ENCODE measurements around the gene FREM1. TPM values are rescaled to one million over a fixed set of nuclear protein-coding genes. Genes with fewer than 3 reads are reported as not detected.

The FREM1 gene
- total RNA-seq, 2 experiments from 2014 or later = not detected

GRCh38 chr9:14812806-14813205 lies 97.4 kb downstream of the FREM1 start:
- Mint-ChIP-seq H3K27me3 (peaks cover 4% of the 10 kb centered on the region), H3K4me1 (no peaks in the 10 kb centered on the region), H3K27ac (no peak overlapping the region), H3K4me3 (no peak overlapping the region), H3K36me3 (no peaks in the 10 kb centered on the region), H3K9me3 (ENCODE audit: low read depth) (no peaks in the 10 kb centered on the region)
- ATAC-seq (no peak), DNase-seq (no peak)
- CTCF ChIA-PET = no interaction called here

GRCh38 chr9:14811844-14812243 lies 98.4 kb downstream of the FREM1 start:
- Mint-ChIP-seq H3K27me3 (peaks cover 4% of the 10 kb centered on the region), H3K4me1 (no peaks in the 10 kb centered on the region), H3K36me3 (no peaks in the 10 kb centered on the region), H3K27ac (no peak overlapping the region), H3K4me3 (no peak overlapping the region), H3K9me3 (ENCODE audit: low read depth) (no peaks in the 10 kb centered on the region)
- ATAC-seq (no peak), DNase-seq (no peak)
- CTCF ChIA-PET = no interaction called here

- CTCF ChIA-PET = no interaction called here
- DNase-seq (no peak), ATAC-seq (no peak)
- no peaks in the 10 kb centered on the region for H3K27me3 Mint-ChIP-seq
- no peak overlapping the region for H3K4me3 Mint-ChIP-seq
- no peaks in the 10 kb centered on the region for H3K36me3 Mint-ChIP-seq
- no peaks in the 10 kb centered on the region for H3K4me1 Mint-ChIP-seq
- H3K27ac Mint-ChIP-seq = no peak overlapping the region
- H3K9me3 Mint-ChIP-seq (ENCODE audit: low read depth) = no peaks in the 10 kb centered on the region
Measured at GRCh38 chr9:14806941-14807520, 103.2 kb downstream of the FREM1 start.

- H3K36me3 Mint-ChIP-seq = no peaks in the 10 kb centered on the region
- no peaks in the 10 kb centered on the region for H3K9me3 Mint-ChIP-seq (ENCODE audit: low read depth)
- no peak overlapping the region for H3K27ac Mint-ChIP-seq
- no peaks in the 10 kb centered on the region for H3K4me1 Mint-ChIP-seq
- DNase-seq = no peak
- no peak for ATAC-seq
- H3K27me3 Mint-ChIP-seq = no peaks in the 10 kb centered on the region
- CTCF ChIA-PET = no interaction called here
- H3K4me3 Mint-ChIP-seq = no peak overlapping the region
Measured at GRCh38 chr9:14799030-14799429, 111.2 kb downstream of the FREM1 start.

- H3K36me3 Mint-ChIP-seq = no peaks in the 10 kb centered on the region
- H3K9me3 Mint-ChIP-seq (ENCODE audit: low read depth) = no peaks in the 10 kb centered on the region
- H3K4me3 Mint-ChIP-seq = no peak overlapping the region
- H3K4me1 Mint-ChIP-seq = no peaks in the 10 kb centered on the region
- ATAC-seq (no peak), DNase-seq (no peak)
- H3K27me3 Mint-ChIP-seq = no peaks in the 10 kb centered on the region
- H3K27ac Mint-ChIP-seq = no peak overlapping the region
- CTCF ChIA-PET = no interaction called here
Measured at GRCh38 chr9:14797435-14797834, 112.8 kb downstream of the FREM1 start.

- Mint-ChIP-seq H3K36me3 (no peaks in the 10 kb centered on the region), H3K4me1 (no peaks in the 10 kb centered on the region), H3K4me3 (no peak overlapping the region), H3K27me3 (no peaks in the 10 kb centered on the region), H3K27ac (no peak overlapping the region), H3K9me3 (ENCODE audit: low read depth) (no peaks in the 10 kb centered on the region)
- DNase-seq = no peak
- ATAC-seq = no peak
- CTCF ChIA-PET = no interaction called here
Measured at GRCh38 chr9:14793389-14793788, 116.8 kb downstream of the FREM1 start.

GRCh38 chr9:14790628-14791027 lies 119.6 kb downstream of the FREM1 start:
- no peak for DNase-seq
- H3K27me3 Mint-ChIP-seq = peaks cover 2% of the 10 kb centered on the region
- CTCF ChIA-PET = no interaction called here

GRCh38 chr9:14788846-14789245 lies 121.4 kb downstream of the FREM1 start:
- Mint-ChIP-seq H3K27me3 (peaks cover 5% of the 10 kb centered on the region), H3K4me3 (no peak overlapping the region)

More at GRCh38 chr9:14790628-14791027, 119.6 kb downstream of the FREM1 start:
- Mint-ChIP-seq H3K27ac (no peak overlapping the region), H3K4me3 (no peak overlapping the region), H3K36me3 (no peaks in the 10 kb centered on the region), H3K9me3 (ENCODE audit: low read depth) (no peaks in the 10 kb centered on the region), H3K4me1 (no peaks in the 10 kb centered on the region)
- no peak for ATAC-seq

GRCh38 chr9:14783358-14783757 lies 126.9 kb downstream of the FREM1 start:
- Mint-ChIP-seq H3K4me1 (no peaks in the 10 kb centered on the region), H3K4me3 (no peak overlapping the region), H3K9me3 (ENCODE audit: low read depth) (no peaks in the 10 kb centered on the region), H3K36me3 (no peaks in the 10 kb centered on the region), H3K27ac (no peak overlapping the region), H3K27me3 (peaks cover 5% of the 10 kb centered on the region)
- CTCF ChIA-PET = no interaction called here
- DNase-seq (no peak), ATAC-seq (no peak)

More at GRCh38 chr9:14788846-14789245, 121.4 kb downstream of the FREM1 start:
- Mint-ChIP-seq H3K9me3 (ENCODE audit: low read depth) (no peaks in the 10 kb centered on the region), H3K36me3 (no peaks in the 10 kb centered on the region), H3K4me1 (no peaks in the 10 kb centered on the region), H3K27ac (no peak overlapping the region)
- ATAC-seq (no peak), DNase-seq (no peak)
- CTCF ChIA-PET = no interaction called here

- H3K4me3 Mint-ChIP-seq = no peak overlapping the region
- ATAC-seq (no peak), DNase-seq (no peak)
- CTCF ChIA-PET = no interaction called here
- H3K9me3 Mint-ChIP-seq (ENCODE audit: low read depth) = no peaks in the 10 kb centered on the region
- no peaks in the 10 kb centered on the region for H3K4me1 Mint-ChIP-seq
- H3K27ac Mint-ChIP-seq = no peak overlapping the region
- no peaks in the 10 kb centered on the region for H3K36me3 Mint-ChIP-seq
- peaks cover 5% of the 10 kb centered on the region for H3K27me3 Mint-ChIP-seq
Measured at GRCh38 chr9:14782286-14783051, 127.8 kb downstream of the FREM1 start.

GRCh38 chr9:14780693-14781092 lies 129.5 kb downstream of the FREM1 start:
- Mint-ChIP-seq H3K4me3 (no peak overlapping the region), H3K36me3 (no peaks in the 10 kb centered on the region), H3K27me3 (peaks cover 4% of the 10 kb centered on the region), H3K27ac (no peak overlapping the region), H3K9me3 (ENCODE audit: low read depth) (no peaks in the 10 kb centered on the region), H3K4me1 (no peaks in the 10 kb centered on the region)
- CTCF ChIA-PET = interaction anchor here (2.2 kb wide), 1 partner anchor 12 kb away, joined by 7 read pairs; no protein-coding TSS in a partner anchor
- DNase-seq (no peak), ATAC-seq (no peak)

- Mint-ChIP-seq H3K27me3 (peaks cover 4% of the 10 kb centered on the region), H3K36me3 (no peaks in the 10 kb centered on the region), H3K4me1 (no peaks in the 10 kb centered on the region), H3K4me3 (no peak overlapping the region), H3K9me3 (ENCODE audit: low read depth) (no peaks in the 10 kb centered on the region), H3K27ac (no peak overlapping the region)
- no peak for DNase-seq
- no peak for ATAC-seq
- CTCF ChIA-PET = interaction anchor here (2.2 kb wide), 1 partner anchor 11 kb away, joined by 7 read pairs; no protein-coding TSS in a partner anchor
Measured at GRCh38 chr9:14780251-14780650, 130.0 kb downstream of the FREM1 start.

GRCh38 chr9:14779566-14780022 lies 130.6 kb downstream of the FREM1 start:
- no peak for DNase-seq
- Mint-ChIP-seq H3K27me3 (peaks cover 4% of the 10 kb centered on the region), H3K36me3 (no peaks in the 10 kb centered on the region), H3K4me3 (no peak overlapping the region), H3K4me1 (no peaks in the 10 kb centered on the region), H3K9me3 (ENCODE audit: low read depth) (no peaks in the 10 kb centered on the region), H3K27ac (no peak overlapping the region)
- CTCF ChIA-PET = interaction anchor here (2.2 kb wide), 1 partner anchor 11 kb away, joined by 7 read pairs; no protein-coding TSS in a partner anchor
- ATAC-seq = no peak

- Mint-ChIP-seq H3K27ac (no peak overlapping the region), H3K27me3 (no peaks in the 10 kb centered on the region), H3K4me3 (no peak overlapping the region), H3K4me1 (no peaks in the 10 kb centered on the region), H3K36me3 (no peaks in the 10 kb centered on the region), H3K9me3 (ENCODE audit: low read depth) (no peaks in the 10 kb centered on the region)
- no peak for ATAC-seq
- no peak for DNase-seq
- CTCF ChIA-PET = interaction anchor here (2.2 kb wide), 1 partner anchor 10 kb away, joined by 7 read pairs; no protein-coding TSS in a partner anchor
Measured at GRCh38 chr9:14778565-14778964, 131.7 kb downstream of the FREM1 start.

Measured in activated CD8-positive, alpha-beta memory T cell treated with anti-CD3 and anti-CD28 coated beads, Interleukin-2, amount 10 ng/mL, durations not matched to agents 7 days and 5 days (primary cell).